Upper lobe of left lung (tissue), 4 donors: ENCODE results near the gene GLUD1.

Experiments used
- EP300 ChIP-seq, 4 donors: sonication (generic); formaldehyde crosslinking; IDR thresholded peaks; one replicate each; pipeline ENCODE4 v1.5.1; 2017; ENCODE audit warnings: antibody characterized with exemption in 4 of 4, control low read depth in 2 of 4
- POLR2A ChIP-seq, 4 donors: fragments of 450-650 bp; IDR thresholded peaks; one replicate each; pipeline ENCODE4 v1.5.1; 2016 to 2017; ENCODE audit warnings: antibody characterized with exemption in 4 of 4, mild to moderate bottlenecking in 2 of 4
- TF ChIP-seq, protein P1 (sequence below), 6 experiments: fragments of 450-650 bp in 4 of 6; fragments of 200-600 bp in 2 of 6; sonication (generic) in 2 of 6; IDR thresholded peaks; one replicate each; pipeline ENCODE4 v1.5.1; 2016 to 2019; ENCODE audit warnings: antibody characterized with exemption in 6 of 6

DNA sequence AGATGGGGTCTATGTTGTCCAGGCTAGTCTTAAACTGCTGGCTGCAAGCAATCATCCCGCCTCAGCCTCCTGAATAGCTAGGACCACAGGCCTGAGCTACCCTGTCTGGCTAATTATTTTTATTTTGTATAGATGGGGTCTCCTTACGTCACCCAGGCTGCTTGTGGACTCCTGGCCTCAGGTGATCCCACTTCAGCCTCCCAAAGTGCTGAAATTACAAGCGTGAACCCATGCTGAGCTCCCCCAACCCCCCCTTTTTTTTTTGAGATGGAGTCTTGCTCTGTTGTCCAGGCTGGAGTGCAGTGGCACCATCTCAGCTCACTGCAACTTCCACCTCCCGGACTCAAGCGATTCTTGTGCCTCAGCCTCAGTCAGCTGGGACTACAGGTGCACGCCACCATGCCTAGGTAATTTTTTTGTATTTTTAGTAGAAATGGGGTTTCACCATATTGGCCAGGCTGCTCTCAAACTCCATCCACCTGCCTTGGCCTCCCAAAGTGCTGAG, 49.2 kb downstream of the GLUD1 start:
- TF ChIP-seq, protein P1, sequence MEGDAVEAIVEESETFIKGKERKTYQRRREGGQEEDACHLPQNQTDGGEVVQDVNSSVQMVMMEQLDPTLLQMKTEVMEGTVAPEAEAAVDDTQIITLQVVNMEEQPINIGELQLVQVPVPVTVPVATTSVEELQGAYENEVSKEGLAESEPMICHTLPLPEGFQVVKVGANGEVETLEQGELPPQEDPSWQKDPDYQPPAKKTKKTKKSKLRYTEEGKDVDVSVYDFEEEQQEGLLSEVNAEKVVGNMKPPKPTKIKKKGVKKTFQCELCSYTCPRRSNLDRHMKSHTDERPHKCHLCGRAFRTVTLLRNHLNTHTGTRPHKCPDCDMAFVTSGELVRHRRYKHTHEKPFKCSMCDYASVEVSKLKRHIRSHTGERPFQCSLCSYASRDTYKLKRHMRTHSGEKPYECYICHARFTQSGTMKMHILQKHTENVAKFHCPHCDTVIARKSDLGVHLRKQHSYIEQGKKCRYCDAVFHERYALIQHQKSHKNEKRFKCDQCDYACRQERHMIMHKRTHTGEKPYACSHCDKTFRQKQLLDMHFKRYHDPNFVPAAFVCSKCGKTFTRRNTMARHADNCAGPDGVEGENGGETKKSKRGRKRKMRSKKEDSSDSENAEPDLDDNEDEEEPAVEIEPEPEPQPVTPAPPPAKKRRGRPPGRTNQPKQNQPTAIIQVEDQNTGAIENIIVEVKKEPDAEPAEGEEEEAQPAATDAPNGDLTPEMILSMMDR (IDR thresholded peaks at IDR 0.05) = no peak
- TF ChIP-seq POLR2A (IDR thresholded peaks at IDR 0.05) = no peak
- TF ChIP-seq EP300 (IDR thresholded peaks at IDR 0.05) = no peak
